DMS114 treated with DMSO at 0.1 percent for 48 hours (cell line): ENCODE data around the gene DNAH8.

Experiments
- DNase-seq: peaks from one replicate; lab custom pipeline; 2025; ENCODE audit not compliant: unreplicated experiment; lab: John Stamatoyannopoulos, UW

DNAH8 gene

GRCh38 chr6:39047434-39048327 is 332.6 kb downstream of the DNAH8 start:
- DNase-seq: no peak

DNA sequence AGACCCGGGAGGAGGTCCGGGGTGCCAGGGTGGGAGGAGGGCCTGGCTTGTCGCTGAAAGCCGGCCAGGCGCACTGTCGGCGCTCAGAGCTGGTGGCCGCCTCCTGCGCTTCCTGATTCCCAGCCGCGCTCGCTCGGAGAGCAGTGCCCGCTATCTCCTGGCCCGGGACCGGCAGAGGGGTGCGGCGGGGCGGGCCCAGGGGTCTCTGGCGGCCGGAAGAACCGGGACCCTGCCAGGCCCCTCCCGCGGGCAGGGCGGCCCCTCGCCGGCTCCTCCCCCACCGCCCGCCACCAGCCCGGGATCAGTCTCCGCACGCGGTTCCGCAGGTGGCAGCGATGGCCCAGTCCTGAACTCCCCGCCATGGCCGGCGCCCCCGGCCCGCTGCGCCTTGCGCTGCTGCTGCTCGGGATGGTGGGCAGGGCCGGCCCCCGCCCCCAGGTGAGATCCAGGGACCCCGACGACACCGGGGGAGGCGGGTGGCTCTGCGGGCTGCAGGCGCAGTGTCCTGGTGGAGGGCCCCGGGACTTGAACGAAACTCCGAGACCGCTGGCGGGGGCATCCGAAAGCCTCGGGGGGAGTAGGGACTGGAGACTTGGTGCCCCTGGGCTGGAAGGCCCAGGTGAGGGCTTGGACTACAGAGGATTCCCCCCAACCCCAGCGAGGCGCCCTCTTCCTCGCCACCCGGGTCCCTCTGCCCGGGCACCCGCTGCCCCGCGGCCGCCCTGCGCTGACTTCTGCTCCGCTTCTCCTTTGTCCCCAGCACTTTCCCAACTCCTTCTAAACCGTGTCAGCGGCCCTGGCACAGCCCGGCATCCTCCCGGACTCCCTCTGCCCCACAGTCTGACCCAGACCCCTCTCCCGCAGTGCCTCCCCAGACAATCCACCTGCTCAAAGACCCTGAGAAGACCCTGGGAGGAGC is 333.6 kb downstream of the DNAH8 start, which contains the start of gene GLP1R:
TSS of gene GLP1R (plus strand) at position 301 of the 919 bp plus-strand sequence. CDS start at position 361, 60 bp downstream.
- no peak for DNase-seq

- DNase-seq: no peak
Observed at GRCh38 chr6:39049575-39050283, 334.6 kb downstream of the DNAH8 start.

- DNase-seq: no peak
Observed at GRCh38 chr6:39050453-39051112, 335.5 kb downstream of the DNAH8 start.

DNA sequence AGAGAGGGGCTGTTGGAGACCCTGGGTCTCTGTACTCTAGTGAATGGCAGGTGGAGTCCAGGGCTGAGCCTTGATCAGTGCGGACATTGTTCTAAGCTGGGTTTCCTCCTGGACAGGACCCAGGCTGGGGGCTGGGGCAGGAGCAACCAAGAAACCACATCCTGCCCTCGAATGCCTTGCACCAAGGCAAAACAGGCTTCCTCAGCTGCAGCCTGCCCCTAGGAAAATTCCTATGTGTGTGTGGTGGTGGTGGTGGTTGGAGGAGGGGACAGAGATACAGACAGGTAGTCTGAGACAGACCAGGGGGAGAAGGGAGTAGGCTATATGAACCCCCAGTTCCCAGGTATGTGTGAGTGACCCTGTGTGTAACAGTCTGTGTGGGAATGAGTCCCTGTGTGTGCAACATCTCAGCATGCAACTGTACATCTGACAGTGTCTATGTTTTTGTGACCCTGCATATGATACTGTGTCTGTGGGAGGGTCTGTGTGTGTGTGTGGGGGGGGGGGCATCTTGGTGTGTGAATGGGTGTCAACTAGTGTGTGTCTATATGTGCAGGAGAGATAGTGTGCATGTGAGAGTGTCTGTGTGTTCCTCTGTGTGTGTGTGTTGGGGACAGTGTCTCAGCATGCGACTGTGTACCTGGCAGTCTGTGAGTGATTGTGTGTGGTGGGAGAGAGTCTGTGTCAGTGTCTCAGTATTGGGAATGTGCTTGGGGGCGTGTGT is 336.4 kb downstream of the DNAH8 start:
- DNase-seq: no peak

GRCh38 chr6:39053016-39053624 is 338.0 kb downstream of the DNAH8 start:
- DNase-seq: no peak

DNA sequence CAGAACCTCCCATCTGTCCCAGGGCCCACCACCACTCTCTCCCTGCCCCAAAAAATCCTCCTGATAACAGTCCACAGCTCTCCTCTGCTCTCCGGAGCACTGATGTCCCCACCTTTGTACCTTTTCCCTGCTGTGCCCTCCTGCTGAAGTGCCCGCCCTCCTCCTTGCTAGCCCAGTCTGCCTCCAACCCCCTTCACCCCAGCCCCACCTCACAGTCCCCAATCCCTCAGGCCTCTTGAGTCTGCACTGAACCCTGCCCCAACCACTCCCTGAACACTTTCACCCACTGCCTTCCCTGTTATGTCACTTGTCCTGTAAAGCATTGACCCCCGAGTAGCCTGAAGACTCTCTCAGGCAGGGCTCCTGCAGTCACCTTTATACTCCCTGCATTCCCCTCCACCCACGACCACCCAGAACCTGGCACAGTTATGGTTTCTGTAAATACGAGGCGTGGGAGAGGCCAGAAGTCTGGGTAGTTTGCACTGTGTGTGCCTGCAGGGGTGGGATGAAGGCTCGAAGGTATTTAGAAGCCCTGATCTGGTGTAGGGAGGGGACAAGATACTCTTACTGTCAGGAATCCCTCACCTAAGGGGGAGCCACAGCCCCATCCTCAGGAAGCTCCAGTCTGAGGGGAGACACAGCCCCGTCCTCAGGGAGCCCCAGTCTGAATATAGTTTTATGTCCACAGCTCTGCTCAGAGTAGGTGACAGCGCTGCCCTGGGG is 338.9 kb downstream of the DNAH8 start:
- DNase-seq: no peak

- no peak for DNase-seq
Observed at GRCh38 chr6:39054577-39055142, 339.5 kb downstream of the DNAH8 start.

- DNase-seq: no peak
Observed at GRCh38 chr6:39055661-39056060, 340.6 kb downstream of the DNAH8 start.

GRCh38 chr6:39056191-39056590 is 341.1 kb downstream of the DNAH8 start:
- DNase-seq: no peak

GRCh38 chr6:39056681-39057080 is 341.6 kb downstream of the DNAH8 start:
- no peak for DNase-seq

GRCh38 chr6:39057251-39058155 is 342.4 kb downstream of the DNAH8 start:
- DNase-seq: no peak

DNA sequence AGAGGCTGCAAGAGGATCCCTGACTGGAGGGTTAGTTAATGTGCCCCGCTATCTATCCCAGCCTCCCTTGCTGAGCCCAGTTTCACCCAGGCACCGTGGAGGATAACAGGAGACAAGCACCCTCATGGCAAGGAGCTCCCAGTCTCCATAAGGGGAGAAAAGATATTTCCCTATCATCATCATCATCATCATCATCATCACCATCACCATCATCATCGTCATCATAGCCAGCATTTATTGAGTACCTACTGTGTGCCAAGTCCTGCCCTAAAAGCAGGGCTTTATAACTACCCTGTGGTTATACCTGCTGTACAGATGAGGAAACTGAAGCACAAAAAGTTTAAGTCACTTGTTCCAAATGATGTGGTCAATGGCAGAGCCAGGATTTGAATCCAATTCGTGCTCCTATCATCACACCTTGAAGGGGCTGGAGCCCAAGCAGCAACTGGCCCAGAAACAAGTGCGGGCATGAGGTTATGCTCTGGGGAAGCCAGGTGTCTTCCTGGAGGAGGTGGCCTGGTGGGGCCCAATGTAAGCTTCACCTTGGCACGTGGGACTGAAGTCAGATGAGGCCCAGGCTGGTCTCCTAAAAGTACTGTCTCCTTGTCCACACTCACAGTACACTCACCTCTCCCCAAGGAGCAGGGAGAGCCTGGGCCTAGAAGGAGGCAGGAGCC is 343.5 kb downstream of the DNAH8 start:
- no peak for DNase-seq

GRCh38 chr6:39059496-39060310 is 344.6 kb downstream of the DNAH8 start:
- DNase-seq: no peak

GRCh38 chr6:39060467-39061160 is 345.5 kb downstream of the DNAH8 start:
- no peak for DNase-seq
